GM12875 (cell line): ENCODE measurements around the gene TRIO.
A peak's percentile ranks its signal among the peaks of the same experiment; 100 is the strongest.

Source experiments
- H3K4me3 ChIP-seq: one replicate; pipeline ENCODE4 v1.5.1; 2011; ENCODE audit warnings: low read depth, low read length, control low read depth
- TF ChIP-seq, protein P1 (sequence below): IDR thresholded peaks from 2 replicates; pipeline ENCODE4 v1.5.1; 2011; ENCODE audit warnings: low read depth, mild to moderate bottlenecking, control low read depth, inconsistent platforms, low read length, moderate library complexity, borderline replicate concordance; ENCODE audit not compliant: insufficient read depth

The TRIO gene

DNA sequence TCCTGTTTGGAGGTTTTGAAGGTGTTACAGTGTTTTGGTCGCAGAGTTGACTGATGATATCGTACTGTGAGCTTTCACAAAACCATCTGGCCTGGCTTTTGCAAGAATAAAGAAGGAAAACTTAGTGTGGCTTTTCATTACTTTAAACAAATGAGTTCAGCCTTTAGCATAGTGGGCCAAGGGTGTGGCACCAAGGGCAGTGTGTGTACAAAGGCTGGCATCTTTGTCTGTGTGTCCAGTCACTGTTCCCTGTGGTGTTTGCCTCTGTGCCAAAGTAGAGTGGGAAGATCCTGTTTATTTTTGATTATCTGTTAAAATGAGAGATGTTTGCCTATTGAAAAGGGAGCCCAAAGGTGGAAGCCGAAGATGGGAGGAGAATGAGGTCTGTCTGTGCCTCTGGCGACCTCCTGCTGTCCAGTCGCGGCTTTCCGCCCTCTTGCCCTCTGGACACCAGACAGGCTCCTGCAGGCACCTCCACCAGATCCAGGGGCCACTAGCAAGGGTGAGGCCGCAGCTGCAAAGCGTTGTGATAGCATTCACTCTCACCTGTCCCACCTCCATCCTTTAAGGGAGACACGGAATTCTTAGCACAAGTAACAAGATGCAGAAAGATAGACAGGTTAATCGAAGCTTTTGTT is 113.7 kb downstream of the TRIO start:
- TF ChIP-seq, protein P1, sequence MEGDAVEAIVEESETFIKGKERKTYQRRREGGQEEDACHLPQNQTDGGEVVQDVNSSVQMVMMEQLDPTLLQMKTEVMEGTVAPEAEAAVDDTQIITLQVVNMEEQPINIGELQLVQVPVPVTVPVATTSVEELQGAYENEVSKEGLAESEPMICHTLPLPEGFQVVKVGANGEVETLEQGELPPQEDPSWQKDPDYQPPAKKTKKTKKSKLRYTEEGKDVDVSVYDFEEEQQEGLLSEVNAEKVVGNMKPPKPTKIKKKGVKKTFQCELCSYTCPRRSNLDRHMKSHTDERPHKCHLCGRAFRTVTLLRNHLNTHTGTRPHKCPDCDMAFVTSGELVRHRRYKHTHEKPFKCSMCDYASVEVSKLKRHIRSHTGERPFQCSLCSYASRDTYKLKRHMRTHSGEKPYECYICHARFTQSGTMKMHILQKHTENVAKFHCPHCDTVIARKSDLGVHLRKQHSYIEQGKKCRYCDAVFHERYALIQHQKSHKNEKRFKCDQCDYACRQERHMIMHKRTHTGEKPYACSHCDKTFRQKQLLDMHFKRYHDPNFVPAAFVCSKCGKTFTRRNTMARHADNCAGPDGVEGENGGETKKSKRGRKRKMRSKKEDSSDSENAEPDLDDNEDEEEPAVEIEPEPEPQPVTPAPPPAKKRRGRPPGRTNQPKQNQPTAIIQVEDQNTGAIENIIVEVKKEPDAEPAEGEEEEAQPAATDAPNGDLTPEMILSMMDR, result no peak
- no peak overlapping the region for H3K4me3 ChIP-seq

DNA sequence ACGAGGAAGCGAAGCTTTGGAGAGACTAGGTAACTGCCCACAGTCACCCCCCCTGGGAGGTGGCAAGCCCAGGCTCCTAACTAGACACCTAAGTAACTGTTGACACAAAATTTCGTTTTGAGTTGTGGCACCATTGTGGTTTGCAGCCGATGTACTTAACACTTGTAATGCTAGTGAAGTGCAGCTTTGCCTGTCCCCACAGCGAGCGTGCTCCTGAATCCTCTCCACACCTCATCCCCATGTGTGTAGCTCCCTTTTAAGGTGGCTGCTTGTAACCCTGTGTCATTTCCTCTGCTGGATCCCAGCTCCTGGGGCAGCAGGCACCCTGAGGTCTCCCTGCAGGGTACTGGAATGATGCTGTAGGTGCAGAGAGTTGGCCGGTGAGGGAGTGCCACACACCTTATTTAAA is 114.9 kb downstream of the TRIO start:
- no peak overlapping the region for H3K4me3 ChIP-seq
- TF ChIP-seq, protein P1, result no peak

DNA sequence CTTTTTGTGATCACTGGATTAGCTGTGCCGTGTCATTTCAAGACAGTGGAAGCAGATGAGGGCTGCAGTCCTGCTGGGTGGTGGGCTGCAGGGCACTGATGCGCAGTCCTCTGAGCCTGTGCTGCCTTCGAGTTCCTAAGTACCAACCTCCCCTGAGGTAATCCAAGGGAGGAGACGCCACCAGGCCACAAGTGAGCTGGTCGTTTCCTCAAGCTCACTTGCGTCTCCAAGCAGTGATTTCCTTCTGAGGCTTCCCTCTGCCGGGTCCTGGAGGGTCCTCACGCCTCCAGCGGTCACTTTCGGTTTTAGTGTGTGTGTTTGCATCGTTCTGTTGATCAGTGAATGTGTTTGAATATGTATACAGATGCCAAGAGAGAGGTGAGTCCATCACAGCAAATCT is 115.7 kb downstream of the TRIO start:
- peak overlapping the region; percentile 38 for H3K4me3 ChIP-seq
- TF ChIP-seq, protein P1, result peak; percentile 22; the same call in 1 of the 2 replicates

DNA sequence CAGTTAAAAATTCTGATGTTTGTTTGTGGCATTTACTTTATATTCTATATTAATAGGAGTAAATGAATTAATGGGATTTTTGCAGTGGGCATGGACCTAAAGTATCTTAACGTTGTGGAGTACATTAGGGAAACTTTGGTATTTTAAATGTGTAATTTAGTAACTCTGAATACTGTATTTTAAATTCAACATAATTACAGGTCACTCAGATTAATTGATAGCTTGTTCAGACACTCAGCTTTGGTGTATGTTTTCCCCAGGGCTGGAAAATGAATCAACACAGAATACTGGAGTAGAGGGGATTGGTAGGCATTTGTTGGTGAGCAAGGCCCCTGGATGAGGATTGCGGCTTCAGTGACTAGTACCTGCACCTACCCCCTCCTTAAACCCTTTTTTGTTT is 117.5 kb downstream of the TRIO start:
- TF ChIP-seq, protein P1, result no peak
- H3K4me3 ChIP-seq, result no peak overlapping the region

DNA sequence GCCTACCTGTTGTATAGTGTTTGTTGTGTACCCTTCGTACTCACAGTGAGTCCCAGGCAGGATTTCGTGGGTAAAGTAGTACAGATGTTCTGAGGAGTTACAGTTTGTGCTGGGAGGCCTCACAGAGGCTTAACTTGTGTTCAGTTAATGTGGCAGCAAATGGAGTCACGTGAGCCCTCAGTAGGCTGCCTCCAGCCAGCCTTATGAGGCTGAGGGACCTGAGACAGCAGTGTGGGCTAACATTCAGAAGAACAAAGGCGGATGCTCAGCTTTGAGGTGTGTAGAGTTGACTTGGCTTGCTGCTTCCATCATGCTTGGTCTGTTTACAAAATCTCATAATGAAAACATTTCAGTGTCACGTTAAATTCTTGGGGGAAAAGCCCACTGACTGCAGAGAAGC is 118.1 kb downstream of the TRIO start:
- TF ChIP-seq, protein P1, result no peak
- H3K4me3 ChIP-seq, result no peak overlapping the region

DNA sequence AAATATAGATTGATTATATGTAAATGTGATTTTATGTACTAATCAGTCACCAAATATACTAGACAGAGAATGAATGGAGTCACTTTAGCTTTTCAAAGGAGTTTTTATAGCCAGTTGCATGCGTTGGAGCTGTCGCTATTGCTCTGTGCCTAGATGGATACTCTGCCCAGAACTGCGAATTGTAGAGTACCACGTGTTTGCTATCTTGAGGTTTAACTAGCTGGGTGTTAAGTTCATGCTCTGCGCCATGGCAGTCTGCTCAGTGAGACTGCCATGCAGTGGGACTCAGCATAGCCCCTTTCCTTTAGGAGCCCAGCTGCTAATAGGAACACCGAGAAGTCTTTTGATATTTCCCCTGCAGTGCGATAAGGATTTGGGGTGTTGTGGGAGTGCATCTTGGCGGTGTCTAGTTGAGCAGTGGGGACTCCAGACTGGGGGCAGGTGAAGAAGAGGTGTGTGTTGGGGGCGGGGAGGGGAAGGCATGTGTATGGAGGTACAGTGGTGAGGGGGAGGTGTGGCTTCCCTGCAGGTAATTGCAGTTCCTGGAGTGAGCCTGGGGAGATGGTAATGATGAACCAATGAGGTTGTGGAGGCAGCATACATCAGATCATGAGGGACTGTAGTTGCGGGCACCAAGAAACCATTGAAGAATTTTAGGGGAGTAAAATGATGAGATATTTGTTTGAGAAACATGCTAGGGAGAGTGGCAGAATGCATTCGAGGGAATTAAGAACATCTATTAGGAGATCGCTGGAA is 118.9 kb downstream of the TRIO start:
- TF ChIP-seq, protein P1, result no peak
- H3K4me3 ChIP-seq, result no peak overlapping the region

DNA sequence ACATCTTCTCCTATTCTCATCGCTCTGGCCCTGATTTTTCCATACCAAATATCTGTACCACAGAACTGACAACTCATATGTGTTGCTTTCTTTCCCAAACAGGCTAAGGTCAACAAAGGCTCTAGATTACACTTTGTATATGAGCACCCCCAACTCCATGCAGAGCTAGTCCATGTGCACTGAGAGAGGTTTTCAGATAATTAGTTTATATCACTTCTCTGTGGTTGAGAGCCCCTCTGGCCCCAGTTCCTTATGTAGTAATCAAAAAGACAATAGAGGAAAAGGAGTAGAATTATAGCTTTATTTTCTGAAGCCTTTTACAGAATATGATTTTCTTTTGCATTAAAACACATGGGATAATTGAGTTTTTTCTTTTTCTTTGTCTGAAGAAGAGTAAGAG is 120.0 kb downstream of the TRIO start:
- H3K4me3 ChIP-seq, result no peak overlapping the region
- TF ChIP-seq, protein P1, result no peak
